Fibroblast of skin of abdomen (primary cell): ENCODE results near the gene C1orf210.

ENCODE experiments used
- DNase-seq: peaks from one replicate; pipeline ENCODE4 v3.0.0-alpha.2; 2013

Gene C1orf210

DNA sequence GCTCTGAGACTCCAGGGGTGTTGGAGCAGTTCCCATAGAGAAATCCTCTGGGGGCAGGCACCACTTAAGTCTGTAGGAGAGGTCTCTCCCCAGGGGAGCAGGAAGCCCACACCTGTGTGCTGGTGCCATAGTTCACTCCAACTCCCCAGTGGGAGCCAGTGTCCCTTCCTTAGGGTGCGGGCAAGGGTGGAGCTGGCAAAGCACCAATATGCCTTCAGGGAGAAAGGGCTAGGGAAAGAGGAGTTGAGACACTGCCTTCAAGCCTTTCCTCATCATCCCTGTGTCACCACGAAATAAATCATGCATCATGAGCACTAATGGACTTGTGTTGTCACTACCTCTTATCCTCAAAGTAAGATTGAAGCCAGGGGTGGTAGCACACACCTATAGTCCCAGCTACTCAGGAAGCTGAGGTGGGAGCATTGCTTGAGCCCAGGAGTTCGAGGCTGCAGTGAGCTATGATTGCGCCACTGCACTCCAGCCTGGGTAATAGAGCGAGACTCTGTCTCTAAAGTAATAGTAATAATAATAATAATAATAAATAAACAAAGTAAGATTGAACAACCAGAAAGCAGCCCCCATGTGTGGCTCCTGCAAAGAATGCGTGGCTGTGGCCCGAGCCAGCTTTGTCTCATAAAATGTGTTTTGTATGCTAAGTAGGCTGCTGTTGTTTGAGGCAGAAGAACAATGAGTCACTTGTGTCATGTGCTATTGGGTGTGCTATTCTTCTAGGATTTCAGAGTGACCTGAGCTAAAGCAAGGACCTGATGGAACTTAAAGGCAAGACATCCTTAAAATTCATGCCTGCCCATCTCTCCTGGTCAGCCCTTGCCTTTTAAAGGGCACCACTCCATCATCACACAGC lies 8.7 kb upstream of the C1orf210 start:
- peak; percentile 18 for DNase-seq

DNA sequence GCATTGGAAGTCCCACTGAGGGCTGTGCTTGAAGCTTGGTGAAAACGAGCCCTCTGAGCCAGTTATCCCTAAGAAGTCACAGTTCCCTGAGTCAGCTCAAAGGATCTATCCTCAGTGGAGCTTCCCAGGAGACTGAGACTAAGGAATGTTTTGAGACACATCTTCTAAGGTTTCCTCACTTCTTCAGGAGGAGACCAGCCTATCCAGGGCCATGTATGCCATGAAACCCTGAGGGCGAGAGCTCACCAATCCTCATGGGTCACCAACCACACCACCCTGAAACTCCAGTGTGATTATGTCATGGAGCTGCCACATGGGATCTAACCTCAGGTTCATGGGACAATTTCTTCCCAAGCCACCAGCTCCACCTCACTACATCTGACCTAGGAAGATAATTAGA lies 7.8 kb upstream of the C1orf210 start:
- DNase-seq: no peak

DNA sequence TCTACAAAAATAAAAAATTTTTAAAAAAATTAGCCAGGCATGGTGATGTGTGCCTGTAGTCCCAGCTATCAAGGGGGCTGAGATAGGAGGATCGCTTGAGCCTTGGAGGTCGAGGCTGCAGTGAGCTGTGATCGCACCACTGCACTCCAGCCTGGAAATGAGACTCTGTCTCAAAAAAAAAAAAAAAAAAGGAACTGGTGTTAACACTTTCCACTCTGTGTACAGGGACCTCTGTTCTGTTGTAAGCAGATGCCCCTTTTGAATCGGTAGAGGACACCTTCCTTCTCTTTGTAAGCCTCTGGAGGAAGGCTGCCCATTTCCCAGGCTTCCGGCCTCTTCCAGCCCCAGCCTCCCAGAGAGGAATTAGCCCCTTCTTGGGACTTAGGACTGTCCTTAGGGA lies 7.3 kb upstream of the C1orf210 start:
- no peak for DNase-seq

DNA sequence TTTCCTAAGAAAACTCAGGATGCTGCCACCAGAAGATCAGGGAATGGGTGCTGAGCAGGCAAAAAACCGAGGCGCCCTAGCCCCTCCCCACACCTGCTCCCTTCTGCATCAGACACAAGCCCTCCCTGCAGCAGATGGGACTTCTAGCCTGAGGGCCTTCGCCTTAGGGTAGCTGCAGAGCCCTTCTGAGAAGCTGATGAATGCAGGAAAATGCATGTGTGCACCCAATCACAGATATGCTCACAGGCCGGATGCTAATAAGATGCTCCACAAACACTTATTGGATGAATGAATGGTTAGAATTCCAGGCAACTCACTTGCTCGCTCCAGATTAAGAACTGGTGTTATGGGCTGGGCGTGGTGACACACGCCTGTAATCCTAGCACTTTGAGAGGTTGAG lies 6.8 kb upstream of the C1orf210 start:
- DNase-seq: no peak

DNA sequence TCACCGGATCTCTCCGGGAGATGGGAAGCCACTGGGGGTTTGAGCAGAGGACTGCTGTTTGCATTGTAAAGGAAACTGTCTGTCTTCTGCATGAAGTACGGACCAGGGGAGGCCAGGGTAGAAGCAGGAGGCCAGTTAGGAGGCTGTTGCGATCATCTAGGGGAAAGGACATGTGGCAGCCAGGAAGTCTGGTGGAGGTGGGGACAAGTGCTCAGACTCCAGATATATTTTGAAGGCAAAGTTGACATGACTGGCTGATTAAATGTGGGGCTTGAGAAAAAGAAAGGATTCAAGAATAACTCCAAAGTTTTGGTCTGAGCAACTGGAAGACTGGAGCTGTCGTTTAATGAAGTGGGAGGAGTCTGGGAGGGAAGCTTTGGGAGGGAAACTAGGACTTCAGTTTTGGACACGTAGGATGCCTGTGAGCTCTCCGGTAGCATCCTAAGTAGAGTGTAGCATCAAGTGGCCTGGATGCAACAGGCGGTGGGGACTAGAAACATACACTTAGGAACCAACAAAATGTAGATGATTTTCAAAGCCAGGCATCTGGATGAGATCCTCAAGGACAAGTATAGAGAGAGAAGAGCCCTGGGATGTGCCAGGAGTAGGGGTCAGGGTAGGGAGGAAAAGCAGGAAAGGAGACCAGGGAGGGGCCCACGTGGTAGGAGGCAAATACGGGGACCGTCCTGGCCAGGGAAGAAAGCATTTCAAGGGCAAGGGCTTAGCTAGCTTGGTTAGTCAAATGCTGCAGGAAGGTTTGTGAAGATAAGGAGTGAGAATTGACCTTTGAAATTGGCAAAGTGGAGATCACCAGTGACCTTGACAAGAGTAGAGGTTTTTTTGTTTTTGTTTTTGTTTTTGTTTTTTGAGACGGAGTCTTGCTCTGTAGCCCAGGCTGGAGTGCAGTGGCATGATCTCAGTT lies 3.7 kb upstream of the C1orf210 start:
- no peak for DNase-seq

DNA sequence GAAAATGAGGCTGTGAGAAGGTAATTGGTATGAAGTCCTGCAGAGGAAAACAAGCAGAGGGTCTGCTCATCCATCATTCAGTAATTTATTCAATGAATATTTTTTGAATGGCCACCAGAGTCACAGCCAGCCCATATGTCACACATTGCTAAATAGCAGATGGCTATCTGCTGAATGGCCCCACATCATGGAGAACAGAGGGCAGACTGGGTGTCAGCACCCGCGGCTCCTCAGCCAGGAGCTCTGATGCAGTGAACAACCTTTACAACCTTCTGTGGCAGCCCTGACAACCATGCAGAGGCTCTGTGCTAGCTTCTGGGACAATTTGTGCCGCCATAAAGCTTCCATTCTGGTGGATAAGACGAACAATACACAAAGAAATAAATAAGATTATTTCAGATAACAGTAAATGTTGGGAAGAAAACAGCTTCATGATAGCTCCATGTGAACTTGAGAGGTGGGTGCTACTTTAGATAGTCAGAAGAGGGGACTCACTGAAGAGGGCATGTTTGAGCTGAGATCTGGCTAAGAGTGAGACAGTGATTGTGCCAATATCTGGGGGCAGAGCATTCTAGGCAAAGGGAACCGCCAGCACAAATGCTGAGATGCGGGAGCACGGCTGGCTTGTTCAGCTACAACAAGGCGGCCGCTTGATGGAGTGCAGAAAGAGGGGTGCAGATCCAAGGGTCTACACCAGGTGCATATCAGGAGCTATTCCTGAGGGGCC lies 2.8 kb upstream of the C1orf210 start:
- DNase-seq: no peak

DNA sequence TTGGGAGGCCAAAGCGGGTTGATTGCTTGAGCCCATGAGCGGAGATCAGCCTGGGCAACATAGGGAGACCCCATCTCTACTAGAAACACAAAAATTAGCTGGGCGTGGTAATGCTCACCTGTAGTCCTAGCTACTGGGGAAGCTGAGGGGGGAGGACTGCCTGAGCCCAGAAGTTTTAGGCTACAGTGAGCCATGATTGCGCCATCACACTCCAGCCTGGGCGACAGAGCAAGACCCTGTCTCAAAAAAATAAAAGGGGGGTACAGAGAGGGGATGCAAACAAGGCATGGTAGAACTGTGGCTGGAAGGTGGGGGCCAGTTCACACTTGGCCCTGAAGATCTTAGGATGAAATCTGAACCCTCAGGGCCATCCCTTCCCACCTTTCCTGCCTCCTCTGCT lies 1.2 kb upstream of the C1orf210 start:
- no peak for DNase-seq

DNA sequence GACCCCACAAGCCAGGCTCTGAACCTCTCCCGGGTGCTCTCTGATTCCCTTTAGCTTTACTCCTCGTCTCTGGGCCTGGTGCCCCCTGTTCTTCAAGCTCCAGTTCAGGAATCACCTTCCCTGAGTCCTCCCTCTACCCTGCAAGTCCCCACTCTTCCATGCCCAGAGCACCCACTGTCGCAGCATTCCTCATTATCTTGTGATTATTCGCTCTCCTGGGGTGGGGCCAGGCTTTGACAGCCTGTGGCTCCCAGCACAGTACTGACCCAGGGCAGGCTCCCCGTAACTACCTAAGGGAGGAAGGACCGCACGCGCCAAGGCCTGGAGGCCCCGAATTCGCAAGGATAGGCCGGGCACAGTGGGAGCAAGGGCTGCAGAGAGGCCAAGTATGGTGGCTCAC lies 734 bp upstream of the C1orf210 start:
- DNase-seq: no peak

DNA sequence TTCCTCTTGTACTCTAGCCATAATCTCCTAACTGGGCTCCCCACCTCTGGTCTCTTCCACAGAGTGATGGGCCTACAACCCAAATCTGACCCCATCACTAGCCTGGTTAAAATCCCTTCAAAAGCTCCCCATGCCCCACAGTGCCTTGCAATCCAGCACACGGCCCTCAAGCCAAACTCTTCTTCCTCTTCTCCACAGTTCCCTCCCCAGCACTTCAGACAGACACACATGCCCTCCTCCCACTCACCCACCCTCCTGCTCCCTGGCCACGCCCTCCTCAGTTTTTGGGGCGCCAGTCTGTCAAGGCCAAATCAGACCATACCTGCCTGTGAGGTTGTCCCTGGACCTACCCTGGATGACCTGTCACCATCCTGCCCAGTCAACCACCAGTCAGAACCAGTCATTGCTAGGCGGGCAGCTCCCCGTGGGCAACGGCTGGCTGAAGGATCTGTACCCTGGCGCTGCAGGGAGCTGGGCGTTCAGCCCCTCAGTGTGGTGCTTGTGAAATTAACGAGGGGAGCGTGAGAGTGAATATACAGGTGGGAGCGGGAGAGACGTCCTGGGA lies 753 bp downstream of the C1orf210 start:
- DNase-seq: no peak

DNA sequence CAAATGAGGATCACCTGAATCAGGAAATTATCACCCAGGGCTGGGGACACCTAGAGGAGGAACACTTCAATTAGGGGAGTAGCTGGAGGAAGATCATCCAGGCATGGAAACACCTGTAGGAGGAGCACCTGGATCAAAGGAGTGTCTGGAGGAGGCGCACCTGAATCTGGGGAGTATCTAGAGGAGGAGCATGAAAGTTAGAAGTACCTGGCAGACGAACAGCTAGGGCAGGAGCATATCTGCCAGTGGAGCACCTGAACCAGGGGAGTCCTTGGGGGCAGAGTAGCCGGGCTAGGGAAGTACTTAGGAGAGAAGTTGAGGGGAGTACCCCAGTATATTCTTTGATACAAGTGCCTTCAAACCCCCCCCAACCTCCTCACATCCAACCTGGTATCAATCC lies 1.3 kb downstream of the C1orf210 start:
- DNase-seq: no peak

DNA sequence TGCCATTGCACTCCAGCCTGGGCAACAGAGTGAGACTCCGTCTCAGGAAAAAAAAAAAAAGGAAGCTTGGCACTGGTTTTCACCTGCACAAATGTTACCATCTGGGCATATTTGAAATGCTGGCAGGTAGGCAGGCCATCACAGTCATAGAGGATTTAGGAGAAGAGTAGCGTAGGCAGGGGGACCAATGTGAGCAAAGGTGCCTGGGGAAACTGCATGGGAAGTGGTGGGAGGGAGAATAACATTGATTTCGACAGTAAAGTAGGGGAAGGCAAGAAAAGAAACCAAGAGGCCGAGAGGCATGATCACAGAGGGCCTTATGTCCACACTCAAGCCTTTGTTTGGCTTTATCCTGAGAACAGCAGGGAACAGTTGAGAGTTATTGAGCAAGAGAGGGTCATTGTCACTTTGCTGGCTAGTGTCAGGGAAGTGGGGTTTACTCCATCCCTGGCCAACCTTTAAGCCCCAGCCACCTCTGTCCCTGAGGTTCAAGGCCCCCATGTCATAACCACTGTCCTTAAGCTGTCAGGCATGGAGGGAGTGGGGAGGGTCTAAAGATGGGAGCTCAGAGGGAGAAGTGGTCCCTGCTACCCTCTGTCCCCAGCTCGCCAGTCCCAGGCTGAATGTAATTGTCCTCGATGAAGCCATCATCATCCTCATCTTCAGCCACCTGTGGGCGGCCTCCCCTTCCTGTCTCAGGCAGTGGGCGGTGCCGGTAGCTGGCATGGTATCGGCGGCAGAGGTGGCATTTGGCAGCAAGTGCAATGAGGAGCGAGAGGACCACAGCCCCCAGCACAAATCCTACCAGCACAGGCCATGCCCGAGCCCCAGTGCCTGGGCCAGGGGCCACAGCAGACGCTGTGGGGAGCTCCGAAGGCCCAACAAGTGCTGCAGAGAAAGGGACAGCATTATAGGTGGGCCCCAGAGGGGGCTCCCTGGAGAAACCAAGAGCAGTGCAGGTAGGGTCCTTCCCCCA lies 2.9 kb downstream of the C1orf210 start:
- DNase-seq: no peak

DNA sequence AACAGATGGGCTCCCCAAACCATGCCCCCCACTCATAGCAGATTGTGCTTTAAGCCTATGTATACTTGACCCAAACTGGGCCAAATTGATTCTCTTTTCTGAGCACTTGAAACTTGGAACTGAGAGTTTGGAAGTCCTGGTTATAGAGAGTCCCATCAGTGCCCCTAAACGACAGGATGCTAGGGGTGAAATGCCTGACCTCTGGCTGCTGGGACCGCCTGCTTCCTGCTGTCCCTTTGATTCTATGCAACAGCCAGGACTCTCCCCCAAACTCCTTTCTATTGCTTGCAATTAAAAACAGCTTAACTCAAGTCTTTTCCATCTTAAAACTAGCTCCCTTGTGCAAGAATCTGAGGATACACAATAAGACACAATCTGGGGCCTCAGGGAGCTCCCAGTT lies 4.7 kb downstream of the C1orf210 start:
- DNase-seq: no peak

DNA sequence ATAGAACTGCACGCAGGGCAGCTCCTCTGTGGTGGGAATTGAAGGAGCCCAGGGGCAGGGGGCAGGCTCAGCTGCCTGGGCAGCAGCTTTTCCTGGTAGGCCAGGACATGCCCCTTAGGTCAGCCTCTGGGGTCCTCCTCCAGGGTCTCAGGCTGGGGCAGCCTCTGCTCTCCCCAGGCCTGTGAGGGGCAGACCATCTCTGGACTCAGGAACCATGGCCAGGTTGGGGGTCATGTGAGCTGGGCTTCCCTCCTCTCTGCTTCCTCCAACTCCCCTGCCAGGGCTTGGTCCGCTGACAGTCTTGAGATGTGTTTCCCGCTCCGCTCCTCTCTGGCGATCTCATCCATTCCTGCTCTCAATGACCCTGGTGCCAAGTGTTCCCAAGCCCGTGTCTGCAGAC lies 5.7 kb downstream of the C1orf210 start:
- DNase-seq: no peak

DNA sequence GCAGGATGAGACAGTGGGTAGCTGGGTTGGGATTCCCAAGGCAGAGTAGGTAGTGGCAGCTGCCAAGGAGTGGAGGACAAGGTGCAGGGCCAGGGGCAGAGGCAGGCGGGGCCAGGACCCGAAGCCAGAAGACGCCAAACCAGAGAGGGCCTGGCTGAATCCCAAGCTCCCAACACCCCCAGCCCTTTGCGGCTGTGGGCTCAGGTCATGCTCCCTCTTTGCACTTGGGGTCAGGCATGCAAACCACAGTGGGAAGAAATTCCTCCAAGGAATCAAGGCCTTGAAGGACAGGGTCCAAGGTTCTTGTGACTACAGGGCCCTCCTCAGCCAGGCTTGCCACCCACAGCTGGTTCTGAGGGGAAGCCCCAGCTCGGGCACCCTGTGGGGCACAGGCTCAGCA lies 6.2 kb downstream of the C1orf210 start:
- DNase-seq: no peak

DNA sequence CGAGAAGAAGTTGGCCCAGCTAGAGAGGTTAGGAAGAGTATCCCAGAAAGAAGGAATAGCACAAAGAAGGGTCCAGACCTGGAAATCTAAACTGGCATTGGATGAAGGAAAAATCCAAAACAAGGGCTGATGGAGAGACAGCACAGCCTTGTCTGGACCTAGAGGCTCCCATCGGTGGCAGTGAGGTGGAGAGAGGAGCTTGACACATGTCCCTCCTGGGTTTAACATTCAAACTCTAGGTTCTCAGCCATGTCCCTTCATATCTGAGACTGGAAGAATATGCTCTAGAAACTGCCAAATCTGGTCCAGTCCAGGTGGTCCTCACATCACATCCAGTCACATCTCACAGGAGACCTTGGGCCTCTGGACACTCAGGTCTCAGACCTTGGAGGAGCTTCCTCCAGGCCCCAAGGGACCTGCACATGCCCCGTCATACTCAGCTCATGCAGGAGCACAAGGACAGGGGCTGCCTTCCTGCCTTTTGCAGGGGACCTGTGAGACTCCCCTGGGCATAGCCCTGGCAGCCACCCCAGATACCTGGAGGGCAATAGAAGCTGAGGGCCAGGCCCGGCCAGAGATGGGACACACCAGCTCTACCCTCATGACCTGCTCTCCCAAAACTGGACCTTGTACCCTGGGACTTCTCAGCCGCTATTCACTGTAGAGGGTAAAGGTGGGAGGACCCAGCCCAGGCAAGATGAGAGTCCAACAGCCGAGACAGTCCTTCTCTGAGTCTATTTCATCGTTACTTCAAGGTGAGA lies 8.1 kb downstream of the C1orf210 start:
- DNase-seq: no peak

DNA sequence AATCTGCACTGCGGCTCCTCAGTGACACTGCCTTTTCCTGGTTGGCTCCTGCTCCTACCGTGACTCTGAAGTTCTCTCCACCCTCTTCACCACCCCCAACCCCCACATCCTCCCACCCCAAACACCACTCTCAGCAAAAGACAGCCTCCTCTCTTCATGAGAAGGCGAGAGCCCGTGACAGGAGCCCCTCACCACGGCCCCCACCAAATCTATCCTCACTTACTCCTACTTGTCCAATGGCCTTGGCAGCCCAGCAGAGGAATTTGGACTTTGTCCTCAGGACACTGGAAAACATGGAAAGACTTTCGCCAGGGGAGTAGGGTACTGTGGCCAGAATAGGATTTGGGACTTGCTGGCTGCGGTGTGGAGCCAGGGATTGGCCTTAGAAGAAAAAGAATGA lies 8.7 kb downstream of the C1orf210 start:
- no peak for DNase-seq

DNA sequence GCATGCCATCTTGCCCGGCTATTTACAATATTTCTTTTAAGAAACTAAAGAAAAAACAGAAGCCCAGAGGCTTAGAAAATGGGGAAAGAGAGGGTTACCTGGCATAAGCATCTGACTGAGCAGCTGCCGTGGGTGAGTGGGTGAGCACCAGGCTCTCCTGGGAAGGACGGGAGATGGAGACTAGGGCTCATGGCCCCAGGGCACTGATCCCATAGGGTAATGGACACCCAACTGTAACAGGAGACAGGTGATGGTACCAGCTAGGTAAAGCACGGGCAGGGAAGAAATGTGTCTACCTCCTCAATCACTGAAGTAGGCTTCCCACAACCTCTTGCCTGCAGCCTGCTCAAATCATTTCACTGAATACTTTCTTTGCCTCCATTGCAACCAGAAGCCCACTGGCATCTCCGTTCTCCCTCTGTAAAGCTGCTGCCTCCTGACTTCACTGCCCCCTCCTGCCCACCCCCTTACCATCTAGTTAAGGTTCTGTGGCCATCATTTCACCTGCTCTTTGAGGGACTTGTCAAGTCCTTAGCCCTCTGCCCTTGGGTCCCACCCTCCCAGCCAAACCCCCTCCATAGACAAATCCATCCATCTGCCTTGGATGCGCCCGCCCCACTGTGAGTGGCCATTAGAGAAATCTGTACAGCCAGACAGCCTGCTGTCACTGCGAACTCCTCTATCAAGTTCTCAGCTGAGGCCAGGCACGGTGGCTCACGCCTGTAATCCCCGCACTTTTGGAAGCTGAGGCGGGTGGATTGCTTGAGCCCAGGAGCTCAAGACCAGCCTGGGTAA lies 9.4 kb downstream of the C1orf210 start:
- no peak for DNase-seq

DNA sequence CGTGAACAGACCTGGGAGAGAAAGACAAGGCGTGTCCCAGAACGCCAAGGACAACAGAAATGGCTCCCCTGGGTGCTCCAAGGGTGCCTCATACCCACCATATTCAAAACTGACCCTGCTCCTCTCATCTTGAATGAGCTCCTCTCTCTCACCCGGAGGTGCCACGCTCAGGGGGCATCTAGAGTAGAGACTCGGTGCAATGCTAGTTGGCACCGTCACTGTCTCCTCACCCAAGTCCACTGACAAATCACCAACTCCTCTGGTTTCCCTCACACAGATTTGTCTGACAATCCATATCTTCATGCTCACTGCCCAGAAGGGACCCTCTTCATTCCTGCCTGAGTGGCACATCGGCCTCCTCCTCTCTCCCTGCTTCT lies 10.6 kb downstream of the C1orf210 start:
- no peak for DNase-seq

DNA sequence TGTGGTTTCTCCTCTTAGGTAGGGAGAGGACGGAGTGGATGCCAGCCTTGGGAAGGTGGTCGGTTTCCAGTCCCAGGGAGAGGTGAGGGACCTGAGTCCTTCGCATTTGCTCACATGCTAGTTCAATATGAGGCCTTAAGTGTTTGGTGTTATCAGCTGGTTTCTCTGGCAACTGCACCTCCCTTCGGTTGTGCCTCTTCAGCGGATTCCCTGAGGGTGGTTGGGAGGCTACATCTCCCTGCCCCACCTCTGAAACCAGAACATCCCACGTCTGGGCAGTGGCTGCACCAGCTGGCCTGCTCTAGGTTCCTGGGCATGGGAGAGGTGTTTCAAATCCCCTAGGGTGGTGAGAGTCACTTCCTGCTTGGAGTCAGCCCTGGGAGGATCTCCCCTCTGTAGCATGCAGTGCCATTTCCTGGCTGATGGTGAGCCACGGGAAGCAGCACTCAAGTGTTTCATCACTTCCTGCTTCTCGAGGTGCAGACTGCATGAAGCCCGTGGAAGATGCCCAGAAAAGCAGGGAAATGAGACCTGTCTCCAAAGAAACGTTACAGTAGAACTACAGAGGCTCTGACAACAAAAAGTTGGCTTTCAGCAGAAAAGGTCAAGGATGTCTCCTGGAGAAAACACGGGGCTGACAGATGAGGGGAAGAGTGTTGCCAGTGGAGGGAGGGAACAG lies 11.1 kb downstream of the C1orf210 start:
- DNase-seq: peak; percentile 45
